Left hindlimb (tissue), 1 donor: ENCODE measurements around the gene TRABD2B.

Source experiments
- DNase-seq: peaks from one replicate; pipeline ENCODE4 v3.0.0-alpha.2; 2018

Gene TRABD2B

GRCh38 chr1:47871799-47872353 lies 125.3 kb downstream of the TRABD2B start:
- DNase-seq = no peak

- DNase-seq = no peak
Observed at GRCh38 chr1:47870946-47871676, 126.1 kb downstream of the TRABD2B start.

GRCh38 chr1:47870480-47870879 lies 126.7 kb downstream of the TRABD2B start:
- DNase-seq = no peak

- DNase-seq = no peak
Observed at GRCh38 chr1:47868348-47868676, 128.9 kb downstream of the TRABD2B start.

GRCh38 chr1:47867438-47868347 lies 129.5 kb downstream of the TRABD2B start:
- no peak for DNase-seq

- no peak for DNase-seq
Observed at GRCh38 chr1:47866601-47867437, 130.4 kb downstream of the TRABD2B start.

GRCh38 chr1:47865881-47866535 lies 131.2 kb downstream of the TRABD2B start:
- no peak for DNase-seq

- no peak for DNase-seq
Observed at GRCh38 chr1:47859092-47859743, 138.0 kb downstream of the TRABD2B start.

- no peak for DNase-seq
Observed at GRCh38 chr1:47856996-47857395, 140.2 kb downstream of the TRABD2B start.

- no peak for DNase-seq
Observed at GRCh38 chr1:47855230-47855629, 142.0 kb downstream of the TRABD2B start.

GRCh38 chr1:47854552-47855144 lies 142.5 kb downstream of the TRABD2B start:
- DNase-seq = no peak

- no peak for DNase-seq
Observed at GRCh38 chr1:47853852-47854251, 143.3 kb downstream of the TRABD2B start.

- DNase-seq = no peak
Observed at GRCh38 chr1:47853059-47853458, 144.1 kb downstream of the TRABD2B start.

- no peak for DNase-seq
Observed at GRCh38 chr1:47852006-47852718, 145.0 kb downstream of the TRABD2B start.

- no peak for DNase-seq
Observed at GRCh38 chr1:47850451-47850850, 146.7 kb downstream of the TRABD2B start.

GRCh38 chr1:47849591-47850261 lies 147.5 kb downstream of the TRABD2B start:
- DNase-seq = no peak

GRCh38 chr1:47849005-47849521 lies 148.1 kb downstream of the TRABD2B start:
- no peak for DNase-seq

GRCh38 chr1:47847763-47848162 lies 149.4 kb downstream of the TRABD2B start:
- DNase-seq = no peak

GRCh38 chr1:47844558-47844955 lies 152.6 kb downstream of the TRABD2B start:
- DNase-seq = no peak
